OCI-LY1 (cell line): ENCODE measurements around the gene CTBP2.

Source experiments
- H2AFZ ChIP-seq: fragments of 200-600 bp; sonication (generic), shearing (Covaris generic); 2 replicates; pipeline ENCODE4 v1.6.0; 2014; ENCODE audit warnings: antibody characterized with exemption, mild to moderate bottlenecking, low read length
- H3F3A ChIP-seq: fragments of 200-600 bp; sonication (generic), shearing (Covaris generic); 2 replicates; pipeline ENCODE4 v1.6.0; 2014; ENCODE audit warnings: mild to moderate bottlenecking, antibody characterized with exemption, low read length, moderate library complexity; ENCODE audit not compliant: insufficient read depth
- H3K27ac ChIP-seq: fragments of 200-600 bp; sonication (generic); 2 replicates; pipeline ENCODE4 v1.5.1; 2014; ENCODE audit warnings: low read length, mixed run types, mild to moderate bottlenecking, low read depth; ENCODE audit not compliant: poor library complexity, severe bottlenecking
- H3K27me3 ChIP-seq: fragments of 200-600 bp; sonication (generic); 2 replicates; pipeline ENCODE4 v1.6.0; 2014; ENCODE audit warnings: antibody characterized with exemption, mild to moderate bottlenecking, low read length, moderate library complexity; ENCODE audit not compliant: insufficient read depth
- H3K36me3 ChIP-seq: fragments of 200-600 bp; sonication (generic); 2 replicates; pipeline ENCODE4 v1.6.1; 2014; ENCODE audit warnings: mild to moderate bottlenecking, antibody characterized with exemption, low read length, moderate library complexity, mixed read lengths; ENCODE audit not compliant: insufficient read depth
- H3K4me1 ChIP-seq: fragments of 200-600 bp; sonication (generic); 2 replicates; pipeline ENCODE4 v1.5.1; 2014; ENCODE audit warnings: mild to moderate bottlenecking, low read length, moderate library complexity; ENCODE audit not compliant: insufficient read depth, severe bottlenecking
- H3K4me2 ChIP-seq: fragments of 200-600 bp; sonication (generic), shearing (Covaris generic); 2 replicates; pipeline ENCODE4 v1.6.1; 2014; ENCODE audit warnings: low read length
- H3K4me3 ChIP-seq: fragments of 200-600 bp; sonication (generic); 2 replicates; pipeline ENCODE4 v1.5.1; 2014; ENCODE audit warnings: low read length, low read depth, mild to moderate bottlenecking, mixed read lengths; ENCODE audit not compliant: poor library complexity, severe bottlenecking
- H3K79me2 ChIP-seq: fragments of 200-600 bp; shearing (Covaris generic); 2 replicates; pipeline ENCODE4 v1.6.1; 2016; ENCODE audit warnings: mixed run types, low read length, mixed read lengths; ENCODE audit not compliant: insufficient read depth
- H3K9ac ChIP-seq: fragments of 200-600 bp; sonication (generic), shearing (Covaris generic); 2 replicates; pipeline ENCODE4 v1.6.1; 2014; ENCODE audit warnings: mild to moderate bottlenecking, low read length, mixed read lengths
- H3K9me2 ChIP-seq: fragments of 200-600 bp; sonication (generic), shearing (Covaris generic); 2 replicates; pipeline ENCODE4 v1.6.1; 2014; ENCODE audit warnings: low read depth, mild to moderate bottlenecking, low read length, mixed read lengths
- H3K9me3 ChIP-seq: fragments of 200-600 bp; shearing (Covaris generic); 2 replicates; pipeline ENCODE4 v1.6.1; 2014; ENCODE audit warnings: low read length, mixed read lengths
- H4K20me1 ChIP-seq: fragments of 200-600 bp; sonication (generic), shearing (Covaris generic); 2 replicates; pipeline ENCODE4 v1.6.0; 2016; ENCODE audit warnings: mild to moderate bottlenecking, low read length; ENCODE audit not compliant: insufficient read depth
- EZH2 ChIP-seq: fragments of 200-600 bp; sonication (generic), shearing (Covaris generic); IDR thresholded peaks from 2 replicates; pipeline ENCODE4 v1.8.0; 2017; ENCODE audit warnings: borderline replicate concordance, mixed run types, mild to moderate bottlenecking, antibody characterized with exemption, low read length, moderate library complexity, mixed read lengths
- TF ChIP-seq, protein P1 (sequence below): fragments of 200-600 bp; sonication (generic), shearing (Covaris generic); IDR thresholded peaks from 2 replicates; pipeline ENCODE4 v1.5.1; 2017; ENCODE audit warnings: mild to moderate bottlenecking, antibody characterized with exemption, low read length, moderate library complexity, mixed read lengths

The CTBP2 gene

DNA sequence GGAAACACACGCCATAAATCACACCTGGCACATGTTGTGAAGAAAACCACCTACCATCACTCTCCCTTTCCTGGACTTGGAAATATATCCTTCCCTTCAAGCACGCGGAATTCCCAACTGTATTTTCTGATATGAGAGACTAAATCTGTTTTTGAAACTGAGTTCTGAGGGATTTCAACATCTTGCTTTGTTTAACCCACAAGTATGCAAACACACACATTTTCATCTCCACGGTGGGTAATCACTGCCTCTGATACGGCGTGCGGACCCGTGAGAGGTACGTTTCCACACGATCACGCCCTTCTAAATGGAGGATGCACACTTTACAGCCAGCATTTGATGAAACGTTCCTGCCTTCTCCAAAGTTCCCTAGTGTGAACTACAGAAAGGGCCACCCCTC lies 135.0 kb downstream of the CTBP2 start:
- peaks cover 6% of the 10 kb centered on the region for H3K27me3 ChIP-seq
- H3K9me3 ChIP-seq, result no peaks in the 10 kb centered on the region
- H2AFZ ChIP-seq, result no peak overlapping the region
- no peak overlapping the region for H3K27ac ChIP-seq
- H3K4me3 ChIP-seq, result no peak overlapping the region
- no peak overlapping the region for H3K9ac ChIP-seq
- no peak overlapping the region for H3K4me2 ChIP-seq
- no peaks in the 10 kb centered on the region for H3F3A ChIP-seq
- H3K36me3 ChIP-seq, result no peaks in the 10 kb centered on the region
- TF ChIP-seq, protein P1, sequence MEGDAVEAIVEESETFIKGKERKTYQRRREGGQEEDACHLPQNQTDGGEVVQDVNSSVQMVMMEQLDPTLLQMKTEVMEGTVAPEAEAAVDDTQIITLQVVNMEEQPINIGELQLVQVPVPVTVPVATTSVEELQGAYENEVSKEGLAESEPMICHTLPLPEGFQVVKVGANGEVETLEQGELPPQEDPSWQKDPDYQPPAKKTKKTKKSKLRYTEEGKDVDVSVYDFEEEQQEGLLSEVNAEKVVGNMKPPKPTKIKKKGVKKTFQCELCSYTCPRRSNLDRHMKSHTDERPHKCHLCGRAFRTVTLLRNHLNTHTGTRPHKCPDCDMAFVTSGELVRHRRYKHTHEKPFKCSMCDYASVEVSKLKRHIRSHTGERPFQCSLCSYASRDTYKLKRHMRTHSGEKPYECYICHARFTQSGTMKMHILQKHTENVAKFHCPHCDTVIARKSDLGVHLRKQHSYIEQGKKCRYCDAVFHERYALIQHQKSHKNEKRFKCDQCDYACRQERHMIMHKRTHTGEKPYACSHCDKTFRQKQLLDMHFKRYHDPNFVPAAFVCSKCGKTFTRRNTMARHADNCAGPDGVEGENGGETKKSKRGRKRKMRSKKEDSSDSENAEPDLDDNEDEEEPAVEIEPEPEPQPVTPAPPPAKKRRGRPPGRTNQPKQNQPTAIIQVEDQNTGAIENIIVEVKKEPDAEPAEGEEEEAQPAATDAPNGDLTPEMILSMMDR, result no peak
- no peak for TF ChIP-seq EZH2
- H3K79me2 ChIP-seq, result no peaks in the 10 kb centered on the region
- peaks cover 14% of the 10 kb centered on the region for H3K4me1 ChIP-seq
- H4K20me1 ChIP-seq, result no peaks in the 10 kb centered on the region
- no peaks in the 10 kb centered on the region for H3K9me2 ChIP-seq

DNA sequence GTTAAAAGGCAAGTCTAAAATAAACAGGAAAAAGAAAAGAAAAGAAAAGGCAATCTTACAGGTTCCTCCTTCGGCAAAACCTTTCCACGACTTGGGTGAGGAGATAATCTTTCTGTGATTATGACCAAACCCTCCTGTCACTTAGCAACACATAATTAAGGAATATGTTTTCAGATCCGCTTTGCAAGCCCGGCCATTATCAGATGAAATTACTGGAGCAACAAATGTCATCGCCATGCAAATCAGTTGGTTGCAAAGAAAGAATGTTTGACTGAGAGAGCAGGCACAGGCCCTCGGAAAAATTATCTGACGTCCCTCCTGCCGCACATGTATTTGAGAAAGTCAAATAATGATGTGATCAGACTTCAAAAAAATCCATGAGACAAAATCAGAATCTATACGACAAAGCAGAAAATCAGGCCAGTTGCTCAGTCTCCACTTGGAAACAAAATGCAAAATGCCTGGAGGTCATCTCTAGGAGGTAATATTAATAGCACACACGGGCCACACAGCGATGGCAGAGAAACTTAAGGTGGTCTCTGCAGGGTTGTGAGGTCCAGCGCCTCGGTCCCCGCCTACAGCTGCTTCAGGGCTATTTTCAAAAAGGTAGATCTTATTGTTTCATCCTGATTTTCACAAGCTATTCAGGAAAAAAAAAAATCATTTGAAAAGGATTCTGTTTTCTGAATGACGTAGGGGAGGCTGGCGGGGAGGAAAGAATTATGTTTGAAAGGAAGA lies 135.7 kb downstream of the CTBP2 start:
- Histone ChIP-seq H3K4me1 (peaks cover 14% of the 10 kb centered on the region), H3K79me2 (no peaks in the 10 kb centered on the region), H3K9ac (no peak overlapping the region), H3K27ac (no peak overlapping the region), H3K36me3 (no peaks in the 10 kb centered on the region), H3F3A (no peaks in the 10 kb centered on the region), H4K20me1 (no peaks in the 10 kb centered on the region), H3K4me2 (no peak overlapping the region; the same call in 1 of the 2 replicates), H2AFZ (no peak overlapping the region), H3K27me3 (peaks cover 6% of the 10 kb centered on the region), H3K9me3 (no peaks in the 10 kb centered on the region), H3K4me3 (no peak overlapping the region), H3K9me2 (no peaks in the 10 kb centered on the region)
- no peak for TF ChIP-seq EZH2
- TF ChIP-seq, protein P1, result no peak

DNA sequence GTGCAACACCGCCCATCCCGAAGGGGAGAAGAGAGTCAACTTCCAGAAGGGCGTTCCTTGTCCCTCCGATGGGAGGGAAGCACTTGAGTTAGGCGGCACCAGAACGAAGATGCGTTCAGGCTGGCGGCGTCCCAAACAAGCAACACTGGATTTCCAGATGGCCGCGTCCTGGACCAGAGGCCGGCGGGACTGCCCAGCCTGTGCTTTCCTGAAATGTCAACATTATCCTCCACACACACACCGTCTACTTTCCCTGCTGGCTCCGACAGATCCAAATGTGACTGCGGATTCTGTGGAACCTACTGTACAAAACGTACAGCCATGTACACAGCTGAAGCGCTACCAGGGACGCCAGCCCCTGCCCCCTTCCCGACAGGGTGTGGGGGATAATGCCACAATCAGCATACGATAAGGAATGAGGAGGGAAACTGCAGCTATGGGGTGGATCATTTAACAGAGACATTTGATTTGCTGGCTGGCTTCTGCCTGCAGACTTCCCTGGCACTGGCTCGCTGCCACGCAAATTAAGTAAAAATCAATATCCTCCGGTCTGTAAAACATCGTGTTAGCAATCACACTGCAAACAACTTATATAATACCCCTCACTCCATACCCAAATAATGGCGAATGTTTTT lies 136.4 kb downstream of the CTBP2 start:
- no peaks in the 10 kb centered on the region for H3K9me3 ChIP-seq
- no peak overlapping the region; the same call in 1 of the 2 replicates for H3K4me2 ChIP-seq
- H2AFZ ChIP-seq, result no peak overlapping the region

More for the DNA sequence above, 136.4 kb downstream of the CTBP2 start:
- TF ChIP-seq EZH2, result no peak
- TF ChIP-seq, protein P1, result no peak
- Histone ChIP-seq H3F3A (no peaks in the 10 kb centered on the region), H3K27me3 (peaks cover 6% of the 10 kb centered on the region), H3K27ac (no peak overlapping the region), H3K4me1 (peaks cover 14% of the 10 kb centered on the region), H3K4me3 (no peak overlapping the region), H3K79me2 (no peaks in the 10 kb centered on the region), H3K9ac (no peak overlapping the region), H4K20me1 (no peaks in the 10 kb centered on the region), H3K9me2 (no peaks in the 10 kb centered on the region), H3K36me3 (no peaks in the 10 kb centered on the region)
